ENCODE measurements around the gene XRCC4. TPM values are rescaled to one million over a fixed set of nuclear protein-coding genes. Genes with fewer than 3 reads are reported as not detected.

The XRCC4 gene
- total and polyA plus RNA-seq, 2 of the 8 experiments (the other 6 are each of a cell fraction or from before 2014, with no cell fraction given) = 3.0 to 8.3 TPM

GRCh38 chr5:83148370-83148769, 71.0 kb downstream of the XRCC4 start:
- no peak overlapping the region for H2BK120ac ChIP-seq (replicated peaks; ENCODE audit: low read depth, low read length)
- H4K8ac ChIP-seq (ENCODE audit: extremely low read depth, insufficient read depth, low read length) = no peak overlapping the region
- no peak overlapping the region for H3K9ac ChIP-seq (replicated peaks in 1 of 4; ENCODE audit: extremely low read depth in 1 of 4, low read depth in 3 of 4, low read length in 3 of 4)
- ChIA-PET CTCF (ENCODE audit: partially characterized antibody) (no interaction called here), POLR2A (ENCODE audit: partially characterized antibody) (interaction anchor here (1.0 kb wide), 1 partner anchor 382 kb away, joined by 3 read pairs; no protein-coding TSS in a partner anchor)
- no peaks in the 10 kb centered on the region for H3K9me3 ChIP-seq (ENCODE audit: insufficient read depth in 2 of 2, low read depth in 1 of 2, low read length in 1 of 2)
- H2AFZ ChIP-seq (ENCODE audit: low read length) = no peak overlapping the region
- H3K23me2 ChIP-seq (ENCODE audit: low read depth, low read length) = no peaks in the 10 kb centered on the region; the same call in 1 of the 2 replicates
- no peak overlapping the region for H3K4ac ChIP-seq (replicated peaks; ENCODE audit: insufficient read length, low read depth, low read length)
- TF ChIP-seq, protein P1, sequence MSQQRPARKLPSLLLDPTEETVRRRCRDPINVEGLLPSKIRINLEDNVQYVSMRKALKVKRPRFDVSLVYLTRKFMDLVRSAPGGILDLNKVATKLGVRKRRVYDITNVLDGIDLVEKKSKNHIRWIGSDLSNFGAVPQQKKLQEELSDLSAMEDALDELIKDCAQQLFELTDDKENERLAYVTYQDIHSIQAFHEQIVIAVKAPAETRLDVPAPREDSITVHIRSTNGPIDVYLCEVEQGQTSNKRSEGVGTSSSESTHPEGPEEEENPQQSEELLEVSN (IDR thresholded peaks at IDR 0.05) = no peak
- TF ChIP-seq BCL11A (IDR thresholded peaks at IDR 0.05; ENCODE audit: low read depth in 2 of 2, low read length in 2 of 2) = no peak
- no peak for TF ChIP-seq HDAC2 (IDR thresholded peaks at IDR 0.05; ENCODE audit: borderline replicate concordance in 1 of 2, low read depth in 2 of 2, low read length in 2 of 2)
- TF ChIP-seq KDM4A (IDR thresholded peaks at IDR 0.05; ENCODE audit: low read depth, low read length, severe bottlenecking) = peak; percentile 13
- TF ChIP-seq JUND (IDR thresholded peaks at IDR 0.05; ENCODE audit: low read length) = no peak
- TF ChIP-seq EGR1 (IDR thresholded peaks at IDR 0.05; ENCODE audit: borderline replicate concordance, low read depth, low read length) = no peak
- H2AK5ac ChIP-seq (ENCODE audit: low read depth, low read length) = no peak overlapping the region
- H3K23ac ChIP-seq (ENCODE audit: insufficient read length) = no peak overlapping the region
- H3K79me2 ChIP-seq (ENCODE audit: control insufficient read depth in 1 of 2, insufficient read depth in 2 of 2, low read length in 2 of 2) = no peaks in the 10 kb centered on the region
- H3K4me1 ChIP-seq (replicated peaks in 1 of 4; ENCODE audit: control insufficient read depth in 3 of 4, insufficient read depth in 4 of 4, low read length in 3 of 4) = no peaks in the 10 kb centered on the region
- H4K91ac ChIP-seq (replicated peaks; ENCODE audit: insufficient read length, low read length) = no peak overlapping the region
- H3K14ac ChIP-seq (ENCODE audit: insufficient read length) = no peak overlapping the region
- H4K20me1 ChIP-seq (replicated peaks in 1 of 2; ENCODE audit: control insufficient read depth in 1 of 2, insufficient read depth in 2 of 2, low read length in 2 of 2) = no peaks in the 10 kb centered on the region
- WGBS, 2 experiments (ENCODE audit: extremely low coverage in 1 of 2, insufficient coverage in 1 of 2, insufficient read length in 1 of 2, insufficient replicate concordance in 2 of 2, low coverage in 1 of 2, low lambda C conversion rate in 2 of 2, missing lambda C conversion rate in 1 of 2) = 80% methylated on average over 3 of the region's 3 CpGs; no CpG with 5 or more reads in 1 of the 2 experiments
- H3K4me2 ChIP-seq (ENCODE audit: insufficient read depth in 1 of 2, low read depth in 2 of 2, low read length in 2 of 2) = no peak overlapping the region
- H3K79me1 ChIP-seq (ENCODE audit: low read depth, low read length) = no peaks in the 10 kb centered on the region
- no peak overlapping the region for H3K18ac ChIP-seq (ENCODE audit: extremely low read depth, low read length)
- H3K27ac ChIP-seq (ENCODE audit: low read depth, low read length) = no peak overlapping the region
- no peaks in the 10 kb centered on the region for H3K36me3 ChIP-seq (ENCODE audit: control insufficient read depth in 2 of 4, insufficient read depth in 4 of 4, low read length in 3 of 4)
- DNase-seq (ENCODE audit: low read depth in 1 of 2, low spot score in 2 of 2) = no peak
- H3K4me3 ChIP-seq (ENCODE audit: extremely low read depth in 1 of 4, insufficient read depth in 2 of 4, low read depth in 3 of 4, low read length in 4 of 4) = no peak overlapping the region
- H2BK5ac ChIP-seq (ENCODE audit: low read depth, low read length) = no peak overlapping the region
- FAIRE-seq = no peak
- no peak overlapping the region for H2BK15ac ChIP-seq (ENCODE audit: low read length)
- H3K27me3 ChIP-seq (replicated peaks in 1 of 4; ENCODE audit: control insufficient read depth in 3 of 4, extremely low read depth in 1 of 4, insufficient read depth in 3 of 4, low read length in 3 of 4) = no peaks in the 10 kb centered on the region
- H2BK12ac ChIP-seq (ENCODE audit: low read depth, low read length) = no peak overlapping the region
- H2BK20ac ChIP-seq (ENCODE audit: low read length) = no peak overlapping the region
- no peak overlapping the region for H3K56ac ChIP-seq (replicated peaks; ENCODE audit: insufficient read length, low read depth, low read length)
- H4K5ac ChIP-seq (ENCODE audit: insufficient read length, low read depth, low read length) = no peak overlapping the region
